Measurements from ENCODE around the gene CHCHD6.

GRCh38 chr3:126781889-126782491, 78.0 kb downstream of the CHCHD6 start:
- TF ChIP-seq CTCF (IDR thresholded peaks at IDR 0.05; ENCODE audit: borderline replicate concordance, extremely low read depth, low read length, poor library complexity, severe bottlenecking) (no peak), EZH2 (IDR thresholded peaks at IDR 0.05; ENCODE audit: borderline replicate concordance, low read depth, low read length, severe bottlenecking) (no peak)

All from DND-41 (cell line).